Measurements from ENCODE around the gene HINT1. TPM values are rescaled to one million over a fixed set of nuclear protein-coding genes. Genes with fewer than 3 reads are reported as not detected.

Gene HINT1
- total and polyA plus RNA-seq, 9 of the 15 experiments (the other 6 are each of a cell fraction or from before 2014, with no cell fraction given): 296 to 1,027 (median 500) TPM

GRCh38 chr5:131186561-131187256, 21.7 kb upstream of the HINT1 start:
- in situ Hi-C loops (cut with MboI): no loop called here
- Histone ChIP-seq H3K9me1 (ENCODE audit: control insufficient read depth, insufficient read depth, low read length) (no peaks in the 10 kb centered on the region), H3K27ac (ENCODE audit: extremely low read depth, low read depth, low read length) (no peak overlapping the region), H3K79me2 (ENCODE audit: control insufficient read depth, insufficient read depth, low read length) (peaks cover 6% of the 10 kb centered on the region; the same call in 2 of the 3 replicates), H3K9me3 (replicated peaks; ENCODE audit: control insufficient read depth, insufficient read depth, low read depth, low read length) (no peaks in the 10 kb centered on the region), H3K9ac (ENCODE audit: insufficient read depth in 1 of 2, low read depth in 2 of 2, low read length in 2 of 2) (no peak overlapping the region), H3K4me2 (ENCODE audit: insufficient read depth, low read length) (no peak overlapping the region), H3K36me3 (ENCODE audit: control insufficient read depth, insufficient read depth, low read length) (peaks cover 55% of the 10 kb centered on the region), H3K27me3 (ENCODE audit: control insufficient read depth in 2 of 2, insufficient read depth in 2 of 2, low read length in 2 of 2) (no peaks in the 10 kb centered on the region), H2AFZ (ENCODE audit: low read depth, low read length) (no peak overlapping the region), H3K4me3 (no peak overlapping the region), H4K20me1 (replicated peaks; ENCODE audit: control insufficient read depth, insufficient read depth, low read length) (no peaks in the 10 kb centered on the region), H3K4me1 (replicated peaks in 1 of 2; ENCODE audit: control insufficient read depth in 2 of 2, insufficient read depth in 2 of 2, low read length in 2 of 2) (peaks cover 0 to 10% of the 10 kb centered on the region in 2 experiments; a peak in 3 of 5 replicates)
- ChIA-PET POLR2A (no interaction called here), CTCF (ENCODE audit: low intra/inter-chr PET ratio) (no interaction called here)
- 68% methylated on average over 3 of the region's 3 CpGs for WGBS (ENCODE audit: insufficient coverage, low coverage, missing lambda C conversion rate)
- ATAC-seq (peak; percentile 59), DNase-seq (ENCODE audit: extremely low read depth in 1 of 4, low spot score in 3 of 4) (no peak), FAIRE-seq (no peak)
- intact Hi-C loops (cut with micrococcal nuclease): no loop called here
- TF ChIP-seq, protein P1, sequence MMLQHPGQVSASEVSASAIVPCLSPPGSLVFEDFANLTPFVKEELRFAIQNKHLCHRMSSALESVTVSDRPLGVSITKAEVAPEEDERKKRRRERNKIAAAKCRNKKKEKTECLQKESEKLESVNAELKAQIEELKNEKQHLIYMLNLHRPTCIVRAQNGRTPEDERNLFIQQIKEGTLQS (IDR thresholded peaks at IDR 0.05): peak; percentile 48; the same call in 1 of the 2 replicates
- TF ChIP-seq, protein P1 (CRISPR knock-in tag; conservative IDR thresholded peaks at IDR 0.05): no peak
- TF ChIP-seq BMI1 (IDR thresholded peaks at IDR 0.05; ENCODE audit: low read length) (no peak), FOSL1 (tag; conservative IDR thresholded peaks at IDR 0.05) (peak; percentile 52), CEBPG (CRISPR knock-in tag; IDR thresholded peaks at IDR 0.05) (no peak), CEBPG (tag; conservative IDR thresholded peaks at IDR 0.05 in 1 of 2, IDR thresholded peaks at IDR 0.05 in 1 of 2) (peak; percentile 44 to 92; a peak in 3 of 4 replicates)
- TF ChIP-seq, protein P2, sequence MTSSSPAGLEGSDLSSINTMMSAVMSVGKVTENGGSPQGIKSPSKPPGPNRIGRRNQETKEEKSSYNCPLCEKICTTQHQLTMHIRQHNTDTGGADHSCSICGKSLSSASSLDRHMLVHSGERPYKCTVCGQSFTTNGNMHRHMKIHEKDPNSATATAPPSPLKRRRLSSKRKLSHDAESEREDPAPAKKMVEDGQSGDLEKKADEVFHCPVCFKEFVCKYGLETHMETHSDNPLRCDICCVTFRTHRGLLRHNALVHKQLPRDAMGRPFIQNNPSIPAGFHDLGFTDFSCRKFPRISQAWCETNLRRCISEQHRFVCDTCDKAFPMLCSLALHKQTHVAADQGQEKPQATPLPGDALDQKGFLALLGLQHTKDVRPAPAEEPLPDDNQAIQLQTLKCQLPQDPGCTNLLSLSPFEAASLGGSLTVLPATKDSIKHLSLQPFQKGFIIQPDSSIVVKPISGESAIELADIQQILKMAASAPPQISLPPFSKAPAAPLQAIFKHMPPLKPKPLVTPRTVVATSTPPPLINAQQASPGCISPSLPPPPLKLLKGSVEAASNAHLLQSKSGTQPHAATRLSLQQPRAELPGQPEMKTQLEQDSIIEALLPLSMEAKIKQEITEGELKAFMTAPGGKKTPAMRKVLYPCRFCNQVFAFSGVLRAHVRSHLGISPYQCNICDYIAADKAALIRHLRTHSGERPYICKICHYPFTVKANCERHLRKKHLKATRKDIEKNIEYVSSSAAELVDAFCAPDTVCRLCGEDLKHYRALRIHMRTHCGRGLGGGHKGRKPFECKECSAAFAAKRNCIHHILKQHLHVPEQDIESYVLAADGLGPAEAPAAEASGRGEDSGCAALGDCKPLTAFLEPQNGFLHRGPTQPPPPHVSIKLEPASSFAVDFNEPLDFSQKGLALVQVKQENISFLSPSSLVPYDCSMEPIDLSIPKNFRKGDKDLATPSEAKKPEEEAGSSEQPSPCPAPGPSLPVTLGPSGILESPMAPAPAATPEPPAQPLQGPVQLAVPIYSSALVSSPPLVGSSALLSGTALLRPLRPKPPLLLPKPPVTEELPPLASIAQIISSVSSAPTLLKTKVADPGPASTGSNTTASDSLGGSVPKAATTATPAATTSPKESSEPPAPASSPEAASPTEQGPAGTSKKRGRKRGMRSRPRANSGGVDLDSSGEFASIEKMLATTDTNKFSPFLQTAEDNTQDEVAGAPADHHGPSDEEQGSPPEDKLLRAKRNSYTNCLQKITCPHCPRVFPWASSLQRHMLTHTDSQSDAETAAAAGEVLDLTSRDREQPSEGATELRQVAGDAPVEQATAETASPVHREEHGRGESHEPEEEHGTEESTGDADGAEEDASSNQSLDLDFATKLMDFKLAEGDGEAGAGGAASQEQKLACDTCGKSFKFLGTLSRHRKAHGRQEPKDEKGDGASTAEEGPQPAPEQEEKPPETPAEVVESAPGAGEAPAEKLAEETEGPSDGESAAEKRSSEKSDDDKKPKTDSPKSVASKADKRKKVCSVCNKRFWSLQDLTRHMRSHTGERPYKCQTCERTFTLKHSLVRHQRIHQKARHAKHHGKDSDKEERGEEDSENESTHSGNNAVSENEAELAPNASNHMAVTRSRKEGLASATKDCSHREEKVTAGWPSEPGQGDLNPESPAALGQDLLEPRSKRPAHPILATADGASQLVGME (CRISPR knock-in tag; IDR thresholded peaks at IDR 0.05): no peak
- no TSS peak for BruUV-seq (replicated peaks)

Data from K562 (cell line).